Measurements from ENCODE around the gene SF3A2. TPM values are rescaled to one million over a fixed set of nuclear protein-coding genes. Genes with fewer than 3 reads are reported as not detected.

SF3A2 gene
- total and polyA plus RNA-seq, 3 donors from 2014 or later: 102 to 122 (median 117) TPM

DNA sequence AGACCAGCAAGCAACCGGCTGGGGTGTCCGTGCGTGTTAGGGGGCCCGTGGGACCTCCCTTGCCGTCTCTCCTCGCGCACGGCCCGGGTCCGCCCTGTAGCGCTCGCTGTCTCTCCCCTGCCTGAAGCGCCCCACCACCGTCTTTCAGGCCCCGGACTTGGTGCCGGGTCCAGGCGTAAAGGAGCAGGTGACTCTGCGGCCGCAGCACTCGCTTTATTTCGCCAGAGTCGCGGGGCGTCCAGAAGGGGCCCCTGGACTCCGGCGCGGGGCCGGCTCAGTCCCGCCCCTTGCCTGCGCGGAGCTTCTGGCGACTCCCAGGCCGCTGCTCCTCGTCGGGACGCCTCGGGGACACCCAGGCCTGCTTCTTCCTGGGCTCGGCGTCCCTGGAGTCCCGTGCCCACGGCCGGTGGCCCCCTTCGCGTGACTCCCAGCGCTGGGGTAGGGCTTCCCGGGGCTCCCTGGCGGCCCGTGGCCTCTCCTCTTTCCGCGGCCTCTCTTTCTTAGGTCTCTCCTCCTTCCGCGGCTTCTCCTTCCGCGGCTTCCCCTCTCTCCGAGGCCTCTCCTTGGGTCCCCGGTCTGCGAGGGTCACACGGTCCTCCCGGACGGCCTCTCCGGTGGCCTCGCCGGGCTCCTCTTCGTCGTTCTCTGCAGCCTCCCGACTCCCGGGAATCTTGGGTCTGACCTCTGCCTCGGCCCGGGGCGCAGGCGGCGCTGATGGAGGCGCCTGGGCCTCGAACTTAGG lies 15.6 kb downstream of the SF3A2 start:
- no peak for DNase-seq
- H3K4me3 ChIP-seq: peak overlapping the region in 1 of 2 donors; percentile 50
- TF ChIP-seq POLR2A (IDR thresholded peaks at IDR 0.05): no peak
- TF ChIP-seq, protein P1, sequence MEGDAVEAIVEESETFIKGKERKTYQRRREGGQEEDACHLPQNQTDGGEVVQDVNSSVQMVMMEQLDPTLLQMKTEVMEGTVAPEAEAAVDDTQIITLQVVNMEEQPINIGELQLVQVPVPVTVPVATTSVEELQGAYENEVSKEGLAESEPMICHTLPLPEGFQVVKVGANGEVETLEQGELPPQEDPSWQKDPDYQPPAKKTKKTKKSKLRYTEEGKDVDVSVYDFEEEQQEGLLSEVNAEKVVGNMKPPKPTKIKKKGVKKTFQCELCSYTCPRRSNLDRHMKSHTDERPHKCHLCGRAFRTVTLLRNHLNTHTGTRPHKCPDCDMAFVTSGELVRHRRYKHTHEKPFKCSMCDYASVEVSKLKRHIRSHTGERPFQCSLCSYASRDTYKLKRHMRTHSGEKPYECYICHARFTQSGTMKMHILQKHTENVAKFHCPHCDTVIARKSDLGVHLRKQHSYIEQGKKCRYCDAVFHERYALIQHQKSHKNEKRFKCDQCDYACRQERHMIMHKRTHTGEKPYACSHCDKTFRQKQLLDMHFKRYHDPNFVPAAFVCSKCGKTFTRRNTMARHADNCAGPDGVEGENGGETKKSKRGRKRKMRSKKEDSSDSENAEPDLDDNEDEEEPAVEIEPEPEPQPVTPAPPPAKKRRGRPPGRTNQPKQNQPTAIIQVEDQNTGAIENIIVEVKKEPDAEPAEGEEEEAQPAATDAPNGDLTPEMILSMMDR (IDR thresholded peaks at IDR 0.05): no peak
- intact Hi-C loops (cut with DNase I; ENCODE audit: low total_unique reads): no loop called here
- no peaks in the 10 kb centered on the region for H3K9me3 ChIP-seq
- no peak overlapping the region for H3K27ac ChIP-seq
- WGBS, 2 donors: 5 to 6% methylated on average over 31 to 74 of the region's 74 CpGs
- H3K4me1 ChIP-seq: peaks cover 34% of the 10 kb centered on the region
- no peaks in the 10 kb centered on the region for H3K27me3 ChIP-seq
- H3K36me3 ChIP-seq (ENCODE audit: low read depth, missing control alignments): no peaks in the 10 kb centered on the region

DNA sequence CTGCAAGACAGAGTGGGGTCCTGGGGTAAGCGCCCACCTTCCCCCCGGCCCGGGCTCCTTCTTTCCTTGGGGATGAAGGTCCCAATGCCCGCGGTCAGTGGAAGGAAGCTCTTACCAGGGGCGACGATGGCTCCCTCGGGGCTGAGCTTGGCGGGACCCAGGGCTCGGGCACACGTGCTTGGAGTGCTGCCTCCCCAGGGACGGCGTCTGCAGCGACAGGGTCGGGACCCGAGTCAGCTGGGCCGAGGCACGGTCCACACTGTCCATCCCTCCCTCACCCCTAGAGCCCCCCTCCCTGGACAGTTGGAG lies 16.1 kb downstream of the SF3A2 start:
- 4 to 9% methylated on average over 9 to 18 of the region's 18 CpGs for WGBS, 2 donors
- intact Hi-C loops (cut with DNase I; ENCODE audit: low total_unique reads): no loop called here
- TF ChIP-seq, protein P1 (IDR thresholded peaks at IDR 0.05): no peak
- TF ChIP-seq POLR2A (IDR thresholded peaks at IDR 0.05): no peak
- H3K4me1 ChIP-seq: peaks cover 30% of the 10 kb centered on the region
- H3K9me3 ChIP-seq: no peaks in the 10 kb centered on the region
- H3K27me3 ChIP-seq: no peaks in the 10 kb centered on the region
- H3K27ac ChIP-seq: no peak overlapping the region
- no peak for DNase-seq
- peak overlapping the region in 1 of 2 donors; percentile 50 for H3K4me3 ChIP-seq
- H3K36me3 ChIP-seq (ENCODE audit: low read depth, missing control alignments): no peaks in the 10 kb centered on the region

DNA sequence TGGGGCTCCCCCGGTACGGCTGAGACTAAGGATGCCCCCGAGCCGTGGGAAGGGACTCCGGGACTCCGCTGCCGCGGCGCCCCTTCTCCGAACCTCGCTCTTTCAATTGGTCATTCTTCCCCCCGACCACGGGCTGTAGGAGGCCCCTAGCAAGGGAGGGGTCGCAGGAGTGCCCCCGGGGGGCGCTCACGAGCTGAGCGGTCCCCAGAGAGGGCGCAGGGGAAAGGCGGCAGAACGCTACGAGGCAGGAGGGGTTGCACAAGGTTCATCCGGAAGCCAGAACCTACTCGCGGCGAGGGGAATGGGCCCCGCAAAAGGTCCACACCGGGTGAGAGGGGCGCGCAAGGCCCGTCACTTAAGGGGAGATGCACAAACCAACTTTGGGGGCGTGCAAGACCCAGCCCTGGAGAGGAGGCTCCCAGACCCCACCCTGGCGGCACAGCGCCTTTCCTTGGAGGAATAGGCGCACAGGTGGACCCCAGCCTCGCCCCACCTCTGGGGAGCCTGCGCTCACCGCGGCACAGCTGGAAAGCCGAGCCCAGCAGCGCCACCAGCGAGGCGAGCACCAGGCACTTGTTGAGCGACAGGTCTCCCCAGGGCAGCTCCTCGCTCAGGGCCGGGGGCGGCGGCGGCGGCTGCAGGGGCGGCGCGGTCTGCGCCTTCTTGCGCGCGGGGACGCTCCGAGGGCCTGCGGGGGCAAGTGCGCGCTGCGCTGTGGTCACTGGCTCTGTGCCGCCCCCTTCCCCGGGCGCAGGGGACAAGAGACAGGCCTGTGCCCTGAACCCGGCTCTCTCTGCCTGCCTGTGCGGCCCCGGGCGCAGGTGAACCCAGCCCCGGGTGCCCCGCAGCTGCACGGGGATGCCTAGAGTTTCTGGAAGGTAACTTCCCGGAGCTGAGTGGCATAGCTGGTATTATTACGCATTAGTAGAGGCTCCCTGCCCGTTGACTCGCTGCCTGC lies 16.8 kb downstream of the SF3A2 start:
- DNase-seq: no peak
- H3K4me3 ChIP-seq: peak overlapping the region in 1 of 2 donors; percentile 50

DNA sequence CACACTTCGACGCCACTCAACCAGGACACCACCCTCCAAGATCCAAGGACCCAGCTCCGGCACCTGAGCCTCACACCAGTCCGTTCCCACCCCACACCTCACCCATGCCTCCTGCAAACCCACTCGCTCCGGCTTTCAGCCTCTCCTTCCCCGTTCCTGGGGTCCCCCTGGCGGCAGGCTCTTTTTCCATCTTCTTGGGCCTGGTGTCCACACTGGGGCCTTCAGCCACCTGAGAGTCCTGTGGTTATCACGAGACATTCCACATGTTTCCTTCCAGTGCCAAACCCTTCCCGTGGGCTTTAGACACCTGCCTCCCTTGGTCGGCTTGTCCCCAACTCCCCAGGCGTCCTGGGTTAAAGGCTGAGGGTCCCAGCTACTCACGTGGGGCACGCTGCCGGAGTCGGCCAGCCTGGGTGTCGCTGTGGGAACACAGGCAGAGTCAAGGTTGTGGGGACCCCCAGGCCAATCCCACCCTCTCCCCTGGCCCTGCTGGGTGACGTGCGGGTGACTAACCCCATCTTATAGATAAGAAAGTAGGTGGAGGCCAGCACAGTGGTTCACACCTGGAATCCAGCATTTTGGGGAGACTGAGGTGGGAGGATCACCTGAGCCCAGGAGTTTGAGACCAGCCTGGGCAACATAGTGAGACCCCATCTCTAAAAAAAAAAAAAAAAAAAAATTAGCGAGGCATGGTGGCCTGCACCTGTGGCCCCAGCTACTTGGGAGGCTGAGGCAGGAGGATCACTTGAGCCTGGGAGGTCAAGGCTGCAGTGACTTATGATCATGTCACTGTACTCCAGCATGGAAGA lies 17.6 kb downstream of the SF3A2 start:
- 42 to 63% methylated on average over 9 to 20 of the region's 20 CpGs for WGBS, 2 donors
- intact Hi-C loops (cut with DNase I; ENCODE audit: low total_unique reads): no loop called here
- Histone ChIP-seq H3K27me3 (no peaks in the 10 kb centered on the region), H3K4me3 (no peak overlapping the region), H3K9me3 (no peaks in the 10 kb centered on the region), H3K27ac (no peak overlapping the region), H3K36me3 (ENCODE audit: low read depth, missing control alignments) (no peaks in the 10 kb centered on the region), H3K4me1 (peaks cover 30% of the 10 kb centered on the region)
- DNase-seq: no peak
- TF ChIP-seq, protein P1 (IDR thresholded peaks at IDR 0.05): peak in 1 of 3 experiments; percentile 11
- TF ChIP-seq POLR2A (IDR thresholded peaks at IDR 0.05): no peak

More for the DNA sequence above, 16.8 kb downstream of the SF3A2 start:
- H3K27me3 ChIP-seq: no peaks in the 10 kb centered on the region
- 0 to 5% methylated on average over 2 to 51 of the region's 77 CpGs for WGBS, 2 donors
- TF ChIP-seq POLR2A (IDR thresholded peaks at IDR 0.05): no peak
- TF ChIP-seq, protein P1 (IDR thresholded peaks at IDR 0.05): no peak
- H3K36me3 ChIP-seq (ENCODE audit: low read depth, missing control alignments): no peaks in the 10 kb centered on the region
- no peaks in the 10 kb centered on the region for H3K9me3 ChIP-seq
- intact Hi-C loops (cut with DNase I; ENCODE audit: low total_unique reads): no loop called here
- no peak overlapping the region for H3K27ac ChIP-seq
- H3K4me1 ChIP-seq: peaks cover 30% of the 10 kb centered on the region
